Body of pancreas (tissue), 4 donors: ENCODE data around the gene SYT6. TPM values are rescaled to one million over a fixed set of nuclear protein-coding genes. Genes with fewer than 3 reads are reported as not detected.

Experiments
- ATAC-seq: fragments of 150-250 bp; one replicate; pipeline ENCODE4 v1.9.1; 2016
- DNase-seq, 4 donors: peaks; one replicate each; pipeline ENCODE4 v3.0.0-alpha.2; 2019
- H3K27ac ChIP-seq, 4 donors: fragments of 200-600 bp; sonication (generic); 1 replicate in 3 of 4; 2 replicates in 1 of 4; pipeline versions ENCODE4 v1.5.1 to v1.6.1; 2016 to 2019; ENCODE audit warnings: mild to moderate bottlenecking in 1 of 4, mixed read lengths in 1 of 4, moderate library complexity in 1 of 4
- H3K27me3 ChIP-seq, 2 donors: fragments of 200-600 bp; sonication (generic); one replicate each; pipeline ENCODE4 v1.6.0; 2016; ENCODE audit warnings: mild to moderate bottlenecking in 1 of 2
- H3K36me3 ChIP-seq, 2 donors: fragments of 200-600 bp; sonication (generic); replicated peaks in 1 of 2; 2 replicates each; pipeline ENCODE4 v1.5.1; 2016; ENCODE audit warnings: low read depth in 2 of 2; ENCODE audit not compliant: insufficient read depth in 1 of 2
- H3K4me1 ChIP-seq: fragments of 200-600 bp; sonication (generic); one replicate; pipeline ENCODE4 v1.6.0; 2016
- H3K4me3 ChIP-seq, 2 donors: fragments of 200-600 bp; sonication (generic); 1 replicate in 1 of 2; 2 replicates in 1 of 2; pipeline ENCODE4 v1.5.1; 2016 to 2019
- H3K9me3 ChIP-seq, 3 donors: fragments of 200-600 bp; sonication (generic); 1 replicate in 2 of 3; 2 replicates in 1 of 3; pipeline ENCODE4 v1.5.1; 2016
- POLR2A ChIP-seq, 3 donors: fragments of 450-650 bp; IDR thresholded peaks; one replicate each; pipeline ENCODE4 v1.6.1; 2016; ENCODE audit warnings: antibody characterized with exemption in 3 of 3, mild to moderate bottlenecking in 2 of 3
- WGBS, 2 donors: methylation state at CpG; one replicate each; pipeline ENCODE4 v1.1.5; 2017; 5-methylcytosine and 5-hydroxymethylcytosine counted together
- intact Hi-C: fragments of 100-400 bp; cut with DNase I; formaldehyde crosslinking; loops from one replicate; pipeline ENCODE4 v1.15.1; 2023
- total RNA-seq, 2 donors: library from RNA; depleted of rRNA; stranded (reverse); fragments of >200 nt; gene quantifications; one replicate each; pipeline ENCODE4 v1.1.0, GENCODE V29; 2016
- TF ChIP-seq, protein P1 (sequence below), 7 experiments: fragments of 450-650 bp in 4 of 7; fragments of 200-600 bp in 3 of 7; sonication (generic) in 3 of 7; IDR thresholded peaks; one replicate each; pipeline ENCODE4 v1.5.1; 2016 to 2019; ENCODE audit warnings: antibody characterized with exemption in 7 of 7

SYT6 gene
- total RNA-seq, 2 donors from 2014 or later: 3.3 to 4.4 TPM

DNA sequence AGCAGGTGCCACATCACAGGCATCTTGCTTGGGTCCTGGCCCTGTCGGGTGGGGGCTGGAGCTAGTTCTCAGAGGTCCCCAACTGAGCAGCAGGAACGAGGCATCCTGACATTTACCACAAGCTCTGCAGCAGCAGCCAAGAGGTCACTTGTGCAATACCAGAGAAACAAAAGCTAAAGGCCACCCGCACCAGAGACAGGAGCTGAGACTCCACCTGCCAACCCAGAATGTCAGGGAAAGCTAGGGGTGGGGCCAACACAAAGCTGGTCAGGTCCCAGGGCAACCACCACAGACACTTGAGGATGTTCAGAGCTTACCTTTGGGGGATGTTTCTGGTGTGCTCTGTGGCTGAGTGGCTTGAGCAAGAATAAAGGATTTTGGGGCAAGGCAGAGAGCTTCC, 13.6 kb upstream of the SYT6 start:
- Histone ChIP-seq H3K9me3 (no peaks in the 10 kb centered on the region), H3K27me3 (no peaks in the 10 kb centered on the region), H3K4me1 (no peaks in the 10 kb centered on the region), H3K36me3 (no peaks in the 10 kb centered on the region), H3K4me3 (no peak overlapping the region), H3K27ac (no peak overlapping the region)
- intact Hi-C loops: no loop called here
- TF ChIP-seq, protein P1, sequence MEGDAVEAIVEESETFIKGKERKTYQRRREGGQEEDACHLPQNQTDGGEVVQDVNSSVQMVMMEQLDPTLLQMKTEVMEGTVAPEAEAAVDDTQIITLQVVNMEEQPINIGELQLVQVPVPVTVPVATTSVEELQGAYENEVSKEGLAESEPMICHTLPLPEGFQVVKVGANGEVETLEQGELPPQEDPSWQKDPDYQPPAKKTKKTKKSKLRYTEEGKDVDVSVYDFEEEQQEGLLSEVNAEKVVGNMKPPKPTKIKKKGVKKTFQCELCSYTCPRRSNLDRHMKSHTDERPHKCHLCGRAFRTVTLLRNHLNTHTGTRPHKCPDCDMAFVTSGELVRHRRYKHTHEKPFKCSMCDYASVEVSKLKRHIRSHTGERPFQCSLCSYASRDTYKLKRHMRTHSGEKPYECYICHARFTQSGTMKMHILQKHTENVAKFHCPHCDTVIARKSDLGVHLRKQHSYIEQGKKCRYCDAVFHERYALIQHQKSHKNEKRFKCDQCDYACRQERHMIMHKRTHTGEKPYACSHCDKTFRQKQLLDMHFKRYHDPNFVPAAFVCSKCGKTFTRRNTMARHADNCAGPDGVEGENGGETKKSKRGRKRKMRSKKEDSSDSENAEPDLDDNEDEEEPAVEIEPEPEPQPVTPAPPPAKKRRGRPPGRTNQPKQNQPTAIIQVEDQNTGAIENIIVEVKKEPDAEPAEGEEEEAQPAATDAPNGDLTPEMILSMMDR (IDR thresholded peaks at IDR 0.05): no peak
- no peak for TF ChIP-seq POLR2A (IDR thresholded peaks at IDR 0.05)
- WGBS, 2 donors: 59 to 74% methylated on average over 3 of the region's 3 CpGs
- no peak for ATAC-seq
- no peak for DNase-seq

DNA sequence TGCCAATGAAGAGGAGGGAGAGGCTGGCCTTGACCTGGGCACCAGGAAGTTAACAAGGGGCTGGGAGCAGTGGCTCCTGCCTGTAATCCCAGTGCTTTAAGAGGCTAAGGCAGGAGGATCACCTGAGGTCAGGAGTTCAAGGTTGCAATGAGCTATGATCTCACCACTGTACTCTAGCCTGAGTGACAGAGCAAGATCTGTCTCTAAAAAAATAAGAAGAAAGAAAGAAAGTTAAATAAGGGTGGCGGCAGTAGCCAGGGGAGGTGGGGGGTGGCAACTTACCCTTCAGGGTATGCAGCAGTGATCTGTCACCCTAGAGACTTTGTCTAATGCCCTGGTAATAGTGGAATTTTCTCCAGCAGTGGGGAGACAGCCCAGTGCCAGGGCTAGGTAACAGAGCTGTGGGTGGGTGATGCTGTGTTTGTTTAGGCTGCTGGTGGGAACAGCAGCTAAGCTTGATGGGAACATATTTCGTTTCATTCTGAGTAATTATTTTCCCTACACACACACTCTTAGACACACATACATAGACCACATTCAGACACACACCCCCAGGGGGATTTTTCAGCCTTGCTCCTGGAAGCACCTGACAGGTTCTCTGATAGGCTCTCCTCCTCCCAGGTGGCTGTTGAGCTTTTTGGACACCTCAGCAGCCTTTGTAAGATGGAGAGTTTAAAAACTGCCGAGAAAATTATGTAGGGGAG, 11.3 kb upstream of the SYT6 start:
- no peak for TF ChIP-seq POLR2A (IDR thresholded peaks at IDR 0.05)
- TF ChIP-seq, protein P1 (IDR thresholded peaks at IDR 0.05): no peak
- ATAC-seq (no peak), DNase-seq (no peak)
- Histone ChIP-seq H3K27ac (no peak overlapping the region), H3K4me3 (no peak overlapping the region), H3K27me3 (no peaks in the 10 kb centered on the region), H3K36me3 (no peaks in the 10 kb centered on the region), H3K4me1 (no peaks in the 10 kb centered on the region), H3K9me3 (no peaks in the 10 kb centered on the region)
- WGBS, 2 donors: 48 to 62% methylated on average over 3 of the region's 3 CpGs
- intact Hi-C loops: no loop called here

DNA sequence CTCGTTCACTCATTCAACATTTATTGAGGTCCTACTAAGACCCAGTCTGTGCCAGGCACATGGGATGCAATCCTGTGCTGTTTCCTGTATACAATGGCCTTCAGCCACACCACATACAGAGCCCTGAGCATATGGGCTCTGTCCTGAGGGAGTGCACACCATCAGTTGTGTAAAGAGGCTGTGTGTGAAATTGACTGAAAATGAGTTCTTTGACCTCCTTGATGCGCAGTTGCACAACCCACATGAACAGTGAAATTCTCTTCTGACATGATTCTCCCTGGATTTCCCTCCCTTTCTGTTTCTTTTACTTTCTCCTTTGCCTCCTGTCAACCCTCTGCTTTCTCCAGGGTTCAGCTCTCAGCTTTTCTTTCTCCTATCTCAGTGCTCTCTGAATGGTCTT, 6.3 kb upstream of the SYT6 start:
- Histone ChIP-seq H3K36me3 (no peaks in the 10 kb centered on the region), H3K4me1 (peaks cover 9% of the 10 kb centered on the region), H3K4me3 (no peak overlapping the region), H3K27me3 (no peaks in the 10 kb centered on the region), H3K27ac (no peak overlapping the region), H3K9me3 (no peaks in the 10 kb centered on the region)
- ATAC-seq (no peak), DNase-seq (no peak)
- 68 to 77% methylated on average over 2 of the region's 2 CpGs for WGBS, 2 donors
- TF ChIP-seq, protein P1 (IDR thresholded peaks at IDR 0.05): no peak
- no peak for TF ChIP-seq POLR2A (IDR thresholded peaks at IDR 0.05)
- intact Hi-C loops: no loop called here

DNA sequence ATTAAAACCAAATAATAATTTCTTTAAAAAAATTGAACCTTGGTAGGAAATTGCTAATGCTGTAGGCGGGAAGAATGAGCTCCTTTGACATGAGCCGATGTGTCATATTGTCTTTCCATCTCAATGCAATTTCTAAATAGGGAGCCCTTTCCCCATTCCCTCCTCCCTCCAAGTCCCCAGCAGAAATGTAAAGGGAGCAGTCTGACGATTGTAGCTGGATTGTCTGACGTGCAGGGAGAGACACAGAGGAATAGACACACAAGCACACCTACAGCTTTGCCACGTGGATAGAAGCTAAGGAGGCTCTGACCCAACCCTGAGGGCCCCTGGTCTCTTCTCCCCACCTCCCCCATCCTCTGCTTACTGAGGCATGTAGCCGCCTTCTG, 3.6 kb upstream of the SYT6 start:
- ATAC-seq (no peak), DNase-seq (no peak)
- intact Hi-C loops: no loop called here
- H3K27ac ChIP-seq: no peak overlapping the region
- TF ChIP-seq POLR2A (IDR thresholded peaks at IDR 0.05): no peak
- TF ChIP-seq, protein P1 (IDR thresholded peaks at IDR 0.05): no peak
- peaks cover 29% of the 10 kb centered on the region for H3K4me1 ChIP-seq
- 49 to 56% methylated on average over 5 to 6 of the region's 6 CpGs for WGBS, 2 donors
- no peaks in the 10 kb centered on the region for H3K9me3 ChIP-seq
- no peak overlapping the region for H3K4me3 ChIP-seq
- H3K27me3 ChIP-seq: peaks cover 0 to 14% of the 10 kb centered on the region in 2 donors
- H3K36me3 ChIP-seq: no peaks in the 10 kb centered on the region
